NOMO-1 (cell line): Measurements from ENCODE around the gene LYAR.
"Not testable (repeated sequence)": the region's sequence is repeated elsewhere in the genome, so short reads cannot be mapped to it uniquely, and the experiment has no call there.

Experiments used
- DNase-seq, 2 experiments: peaks; one replicate each; lab custom pipeline; 2025; ENCODE audit not compliant: unreplicated experiment in 2 of 2; lab: John Stamatoyannopoulos, UW

LYAR gene

GRCh38 chr4:4269331-4269731 lies 20.6 kb downstream of the LYAR start:
- no peak for DNase-seq

- DNase-seq: peak; percentile 17 to 51
Measured at GRCh38 chr4:4268776-4269175, 21.2 kb downstream of the LYAR start.

- DNase-seq: no peak
Measured at GRCh38 chr4:4267981-4268380, 22.0 kb downstream of the LYAR start.

GRCh38 chr4:4260185-4260751 lies 29.7 kb downstream of the LYAR start:
- DNase-seq: peak; percentile 37 to 72

- DNase-seq: peak in 1 of 2 experiments; percentile 15
Measured at GRCh38 chr4:4259484-4260100, 30.4 kb downstream of the LYAR start.

- not testable (repeated sequence) for DNase-seq
Measured at GRCh38 chr4:4257705-4258104, 32.2 kb downstream of the LYAR start.

GRCh38 chr4:4256799-4257198 lies 33.2 kb downstream of the LYAR start:
- DNase-seq: no peak

- no peak for DNase-seq
Measured at GRCh38 chr4:4254666-4255065, 35.3 kb downstream of the LYAR start.

GRCh38 chr4:4254199-4254598 lies 35.8 kb downstream of the LYAR start:
- no peak for DNase-seq

GRCh38 chr4:4249866-4250265 lies 40.1 kb downstream of the LYAR start:
- DNase-seq: no peak

- DNase-seq: not testable (repeated sequence)
Measured at GRCh38 chr4:4249342-4249741, 40.6 kb downstream of the LYAR start.

GRCh38 chr4:4248885-4249203 lies 41.1 kb downstream of the LYAR start:
- peak in 1 of 2 experiments; percentile 17 for DNase-seq

- DNase-seq: peak; percentile 84 to 89
Measured at GRCh38 chr4:4248029-4248884, 41.7 kb downstream of the LYAR start, which contains the start of gene TMEM128. TMEM128 (minus strand) TSS chr4:4248223; CDS start chr4:4248202, 21 bp downstream.

GRCh38 chr4:4247696-4248028 lies 42.3 kb downstream of the LYAR start:
- DNase-seq: peak in 1 of 2 experiments; percentile 37

GRCh38 chr4:4245172-4245571 lies 44.8 kb downstream of the LYAR start:
- no peak for DNase-seq

GRCh38 chr4:4239551-4239950 lies 50.4 kb downstream of the LYAR start:
- DNase-seq: not testable (repeated sequence)

GRCh38 chr4:4233610-4234009 lies 56.3 kb downstream of the LYAR start:
- DNase-seq: no peak

GRCh38 chr4:4228356-4228668 lies 61.6 kb downstream of the LYAR start:
- no peak for DNase-seq

- DNase-seq: no peak
Measured at GRCh38 chr4:4227510-4228355, 62.2 kb downstream of the LYAR start.

GRCh38 chr4:4226606-4227438 lies 63.1 kb downstream of the LYAR start, which contains the start of gene OTOP1:
OTOP1 (minus strand) TSS chr4:4226929; CDS start chr4:4226864, 65 bp downstream.
- no peak for DNase-seq
